ENCODE results near the gene C2orf78. TPM values are rescaled to one million over a fixed set of nuclear protein-coding genes. Genes with fewer than 3 reads are reported as not detected.

The C2orf78 gene
- total and polyA plus RNA-seq, 9 of the 15 experiments (the other 6 are each of a cell fraction or from before 2014, with no cell fraction given): 0.04 to 0.28 (median 0.20) TPM

DNA sequence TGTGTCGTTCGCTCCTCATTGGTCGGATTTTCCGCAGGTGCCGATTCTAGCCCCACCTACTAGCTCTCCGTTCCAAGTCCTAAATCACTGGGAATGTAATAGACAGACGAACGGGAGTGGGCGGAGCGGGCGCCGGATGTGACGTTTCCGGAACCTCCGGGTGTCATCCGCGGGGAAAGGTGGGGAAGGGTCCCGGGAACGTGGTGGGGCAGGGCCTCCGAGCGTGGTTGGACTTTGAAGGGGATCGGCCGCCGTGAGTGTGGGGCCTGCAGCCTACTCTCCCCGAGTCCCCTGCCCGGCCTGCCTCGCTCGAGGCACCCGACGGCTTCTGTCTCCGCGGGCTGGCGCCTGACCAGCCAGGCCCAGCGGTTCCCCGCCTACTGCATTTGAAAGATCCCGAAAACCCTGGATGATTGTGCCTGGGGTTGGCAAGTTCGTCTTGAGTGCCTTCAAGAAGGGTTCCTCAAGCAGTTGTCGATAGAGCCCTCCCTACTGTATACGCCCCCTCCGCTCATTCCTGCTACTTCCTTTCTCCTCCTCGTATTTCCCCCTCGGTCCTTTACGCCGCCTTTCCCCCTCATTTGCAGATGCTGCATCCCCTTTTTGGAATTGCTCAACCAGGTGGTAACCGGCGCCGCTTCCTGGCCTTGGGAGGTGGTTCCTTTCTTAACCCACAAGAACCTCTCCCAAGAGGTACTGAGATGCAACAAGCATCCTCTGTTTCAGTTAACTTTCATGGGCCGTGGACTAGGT is 45.0 kb downstream of the C2orf78 start, which contains the start of gene STAMBP (continued):
- TF ChIP-seq, protein P1, sequence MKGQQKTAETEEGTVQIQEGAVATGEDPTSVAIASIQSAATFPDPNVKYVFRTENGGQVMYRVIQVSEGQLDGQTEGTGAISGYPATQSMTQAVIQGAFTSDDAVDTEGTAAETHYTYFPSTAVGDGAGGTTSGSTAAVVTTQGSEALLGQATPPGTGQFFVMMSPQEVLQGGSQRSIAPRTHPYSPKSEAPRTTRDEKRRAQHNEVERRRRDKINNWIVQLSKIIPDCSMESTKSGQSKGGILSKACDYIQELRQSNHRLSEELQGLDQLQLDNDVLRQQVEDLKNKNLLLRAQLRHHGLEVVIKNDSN (CRISPR knock-in tag; IDR thresholded peaks at IDR 0.05): peak; percentile 71
- TF ChIP-seq BDP1 (IDR thresholded peaks at IDR 0.05; ENCODE audit: insufficient read depth, insufficient read length) (no peak), RBM25 (IDR thresholded peaks at IDR 0.05; ENCODE audit: low read depth, low read length, severe bottlenecking) (peak; percentile 13), SMAD3 (CRISPR knock-in tag; conservative IDR thresholded peaks at IDR 0.05) (0 out of 2 replicates have a peak, but pooled peaks have one; percentile 16), BHLHE40 (IDR thresholded peaks at IDR 0.05; ENCODE audit: low read length) (peak; percentile 78), L3MBTL2 (IDR thresholded peaks at IDR 0.05) (peak; percentile 74), SP2 (IDR thresholded peaks at IDR 0.05; ENCODE audit: extremely low read depth, low read depth, low read length, poor library complexity, severe bottlenecking) (no peak), ZNF232 (CRISPR knock-in tag; IDR thresholded peaks at IDR 0.05) (peak; percentile 32; the same call in 1 of the 2 replicates), ZNF696 (CRISPR knock-in tag; conservative IDR thresholded peaks at IDR 0.05) (no peak), SPI1 (IDR thresholded peaks at IDR 0.05; ENCODE audit: borderline replicate concordance, low read depth, low read length) (0 out of 2 replicates have a peak, but pooled peaks have one; percentile 50), PML (IDR thresholded peaks at IDR 0.05; ENCODE audit: low read length) (peak; percentile 76; the same call in 1 of the 2 replicates), SREBF2 (CRISPR knock-in tag; IDR thresholded peaks at IDR 0.05) (0 out of 2 replicates have a peak, but pooled peaks have one; percentile 22), RBBP5 (IDR thresholded peaks at IDR 0.05; ENCODE audit: borderline replicate concordance, insufficient read depth, low read length, poor library complexity, severe bottlenecking) (peak; percentile 97)
- TF ChIP-seq, protein P2, sequence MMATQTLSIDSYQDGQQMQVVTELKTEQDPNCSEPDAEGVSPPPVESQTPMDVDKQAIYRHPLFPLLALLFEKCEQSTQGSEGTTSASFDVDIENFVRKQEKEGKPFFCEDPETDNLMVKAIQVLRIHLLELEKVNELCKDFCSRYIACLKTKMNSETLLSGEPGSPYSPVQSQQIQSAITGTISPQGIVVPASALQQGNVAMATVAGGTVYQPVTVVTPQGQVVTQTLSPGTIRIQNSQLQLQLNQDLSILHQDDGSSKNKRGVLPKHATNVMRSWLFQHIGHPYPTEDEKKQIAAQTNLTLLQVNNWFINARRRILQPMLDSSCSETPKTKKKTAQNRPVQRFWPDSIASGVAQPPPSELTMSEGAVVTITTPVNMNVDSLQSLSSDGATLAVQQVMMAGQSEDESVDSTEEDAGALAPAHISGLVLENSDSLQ (IDR thresholded peaks at IDR 0.05): peak; percentile 97
- TF ChIP-seq, protein P3, sequence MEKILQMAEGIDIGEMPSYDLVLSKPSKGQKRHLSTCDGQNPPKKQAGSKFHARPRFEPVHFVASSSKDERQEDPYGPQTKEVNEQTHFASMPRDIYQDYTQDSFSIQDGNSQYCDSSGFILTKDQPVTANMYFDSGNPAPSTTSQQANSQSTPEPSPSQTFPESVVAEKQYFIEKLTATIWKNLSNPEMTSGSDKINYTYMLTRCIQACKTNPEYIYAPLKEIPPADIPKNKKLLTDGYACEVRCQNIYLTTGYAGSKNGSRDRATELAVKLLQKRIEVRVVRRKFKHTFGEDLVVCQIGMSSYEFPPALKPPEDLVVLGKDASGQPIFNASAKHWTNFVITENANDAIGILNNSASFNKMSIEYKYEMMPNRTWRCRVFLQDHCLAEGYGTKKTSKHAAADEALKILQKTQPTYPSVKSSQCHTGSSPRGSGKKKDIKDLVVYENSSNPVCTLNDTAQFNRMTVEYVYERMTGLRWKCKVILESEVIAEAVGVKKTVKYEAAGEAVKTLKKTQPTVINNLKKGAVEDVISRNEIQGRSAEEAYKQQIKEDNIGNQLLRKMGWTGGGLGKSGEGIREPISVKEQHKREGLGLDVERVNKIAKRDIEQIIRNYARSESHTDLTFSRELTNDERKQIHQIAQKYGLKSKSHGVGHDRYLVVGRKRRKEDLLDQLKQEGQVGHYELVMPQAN (IDR thresholded peaks at IDR 0.05; ENCODE audit: borderline replicate concordance): peak; percentile 76; the same call in 1 of the 2 replicates
- TF ChIP-seq, protein P4, sequence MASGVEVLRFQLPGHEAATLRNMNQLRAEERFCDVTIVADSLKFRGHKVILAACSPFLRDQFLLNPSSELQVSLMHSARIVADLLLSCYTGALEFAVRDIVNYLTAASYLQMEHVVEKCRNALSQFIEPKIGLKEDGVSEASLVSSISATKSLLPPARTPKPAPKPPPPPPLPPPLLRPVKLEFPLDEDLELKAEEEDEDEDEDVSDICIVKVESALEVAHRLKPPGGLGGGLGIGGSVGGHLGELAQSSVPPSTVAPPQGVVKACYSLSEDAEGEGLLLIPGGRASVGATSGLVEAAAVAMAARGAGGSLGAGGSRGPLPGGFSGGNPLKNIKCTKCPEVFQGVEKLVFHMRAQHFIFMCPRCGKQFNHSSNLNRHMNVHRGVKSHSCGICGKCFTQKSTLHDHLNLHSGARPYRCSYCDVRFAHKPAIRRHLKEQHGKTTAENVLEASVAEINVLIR (CRISPR knock-in tag; IDR thresholded peaks at IDR 0.05): peak; percentile 84
